Activated B cell treated with CpG ODN at 0.5 μM for 24 hours (primary cell): ENCODE data around the gene BMERB1. TPM values are rescaled to one million over a fixed set of nuclear protein-coding genes. Genes with fewer than 3 reads are reported as not detected.

Experiments
- ATAC-seq: fragments of 200-7000 bp; cut with Tn5 transposase; one replicate; pipeline ENCODE4 v1.10.0; 2021; ENCODE audit warnings: low read depth, mild to moderate bottlenecking, moderate library complexity
- CTCF ChIA-PET: fragments of 350-600 bp; sonication (Branson Sonifier 250); formaldehyde crosslinking; loops from one replicate; lab custom pipeline; 2021; ENCODE audit warnings: antibody characterized with exemption; lab: Charles Lee
- POLR2A ChIA-PET: fragments of 350-600 bp; sonication (Branson Sonifier 250); formaldehyde crosslinking; loops from one replicate; lab custom pipeline; 2021; ENCODE audit warnings: antibody characterized with exemption; lab: Charles Lee
- DNase-seq: peaks from one replicate; pipeline ENCODE4 v3.0.0; 2022
- H3K27ac Mint-ChIP-seq: one replicate; pipeline ENCODE4 v1.8.0; 2020; ENCODE audit warnings: mixed read lengths
- H3K27me3 Mint-ChIP-seq: one replicate; pipeline ENCODE4 v1.8.0; 2021; ENCODE audit warnings: mixed read lengths
- H3K36me3 Mint-ChIP-seq: one replicate; pipeline ENCODE4 v1.8.0; 2021; ENCODE audit warnings: low read depth, mixed read lengths
- H3K4me1 Mint-ChIP-seq: one replicate; pipeline ENCODE4 v1.8.0; 2021; ENCODE audit warnings: mixed read lengths
- H3K4me3 Mint-ChIP-seq: one replicate; pipeline ENCODE4 v1.8.0; 2020; ENCODE audit warnings: mild to moderate bottlenecking, mixed read lengths
- H3K9me3 Mint-ChIP-seq: one replicate; pipeline ENCODE4 v1.8.0; 2020; ENCODE audit warnings: mixed read lengths
- CTCF ChIP-seq: fragments of 200-600 bp; IDR thresholded peaks from one replicate; pipeline ENCODE4 v1.8.0; 2022; ENCODE audit warnings: antibody characterized with exemption, mild to moderate bottlenecking
- intact Hi-C: fragments of 100-400 bp; cut with micrococcal nuclease; formaldehyde crosslinking; loops from one replicate; pipeline ENCODE4 v1.15.1; 2024
- total RNA-seq: library from RNA; stranded (reverse); gene quantifications from 2 replicates; pipeline ENCODE4 v1.2.3, GENCODE V29; 2022

The BMERB1 gene
- total RNA-seq, 1 donor from 2014 or later: 7.1 TPM

- POLR2A ChIA-PET: no interaction called here
- H3K27ac Mint-ChIP-seq: no peak overlapping the region
Measured at GRCh38 chr16:15575293-15576049, 141.1 kb downstream of the BMERB1 start.

DNA sequence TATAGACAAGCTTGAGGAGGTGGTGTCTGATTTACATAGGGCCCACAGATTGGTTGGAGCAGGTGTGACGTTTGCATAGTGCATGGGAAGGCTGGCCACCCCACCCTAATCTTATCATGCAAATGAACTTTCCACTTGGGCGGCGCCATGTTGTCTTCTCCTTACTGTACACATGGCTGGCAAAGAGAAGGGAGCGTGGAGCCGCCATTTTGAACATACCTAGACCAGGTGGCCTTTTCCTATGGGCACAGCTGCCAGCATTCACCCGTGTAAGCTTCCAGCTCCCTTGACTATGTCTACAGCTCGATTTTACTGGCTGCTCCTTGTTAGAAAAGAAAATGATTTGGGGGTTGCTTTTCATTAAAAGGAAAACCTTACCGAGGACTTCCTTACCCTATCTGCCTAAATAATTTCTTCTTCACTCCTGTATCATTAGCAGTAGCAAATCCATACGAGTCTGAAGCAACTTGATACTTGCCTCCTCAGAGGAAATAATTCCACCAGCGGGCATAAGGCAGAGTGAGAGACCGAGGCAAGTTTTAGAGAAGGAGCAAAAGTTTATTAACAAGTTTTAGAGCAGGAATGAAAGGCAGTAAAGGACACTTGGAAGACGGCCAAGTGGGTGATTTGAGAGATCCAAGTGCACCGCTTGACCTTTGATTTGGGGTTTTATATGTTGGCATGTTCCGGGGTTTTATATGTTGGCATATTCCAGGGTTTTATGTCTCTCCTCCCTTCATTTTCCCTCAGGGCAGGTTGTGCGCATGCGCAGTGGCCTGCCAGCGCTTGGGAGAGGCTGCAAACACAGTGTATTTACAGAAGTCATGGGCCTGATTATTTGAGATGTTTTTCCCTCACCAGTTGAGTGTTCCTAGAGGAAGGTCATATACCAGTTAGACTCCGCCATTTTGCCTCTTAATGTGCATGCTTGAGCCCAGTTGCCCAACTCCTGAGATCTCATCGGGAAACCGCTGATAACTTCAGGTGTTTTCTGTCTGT, 142.9 kb downstream of the BMERB1 start:
- TF ChIP-seq CTCF: no peak
- CTCF ChIA-PET: no interaction called here
- no peaks in the 10 kb centered on the region for H3K27me3 Mint-ChIP-seq

More at GRCh38 chr16:15575293-15576049, 141.1 kb downstream of the BMERB1 start:
- no peaks in the 10 kb centered on the region for H3K27me3 Mint-ChIP-seq
- H3K9me3 Mint-ChIP-seq: peaks cover 16% of the 10 kb centered on the region
- TF ChIP-seq CTCF: no peak
- DNase-seq (no peak), ATAC-seq (no peak)
- intact Hi-C loops: no loop called here
- CTCF ChIA-PET: no interaction called here
- peaks cover 2% of the 10 kb centered on the region for H3K36me3 Mint-ChIP-seq
- peaks cover 10% of the 10 kb centered on the region for H3K4me1 Mint-ChIP-seq
- H3K4me3 Mint-ChIP-seq: no peak overlapping the region

GRCh38 chr16:15578824-15579223, 144.4 kb downstream of the BMERB1 start:
- no peak overlapping the region for H3K27ac Mint-ChIP-seq
- no peaks in the 10 kb centered on the region for H3K27me3 Mint-ChIP-seq
- peaks cover 4% of the 10 kb centered on the region for H3K4me1 Mint-ChIP-seq

More for the DNA sequence above, 142.9 kb downstream of the BMERB1 start:
- intact Hi-C loops: no loop called here
- no peak for ATAC-seq
- Mint-ChIP-seq H3K9me3 (peaks cover 15% of the 10 kb centered on the region), H3K36me3 (no peaks in the 10 kb centered on the region), H3K4me3 (no peak overlapping the region), H3K4me1 (peaks cover 10% of the 10 kb centered on the region), H3K27ac (no peak overlapping the region)
- no peak for DNase-seq
- POLR2A ChIA-PET: no interaction called here

GRCh38 chr16:15581127-15581815, 146.9 kb downstream of the BMERB1 start:
- no peak for ATAC-seq
- intact Hi-C loops: no loop called here
- H3K36me3 Mint-ChIP-seq: peaks cover 9% of the 10 kb centered on the region
- no peak for TF ChIP-seq CTCF
- no peaks in the 10 kb centered on the region for H3K27me3 Mint-ChIP-seq
- H3K4me3 Mint-ChIP-seq: no peak overlapping the region
- CTCF ChIA-PET: no interaction called here
- POLR2A ChIA-PET: interaction anchor here (1.3 kb wide), 1 partner anchor 9 kb away, joined by 5 read pairs; no protein-coding TSS in a partner anchor
- H3K27ac Mint-ChIP-seq: no peak overlapping the region
- H3K9me3 Mint-ChIP-seq: peaks cover 13% of the 10 kb centered on the region
- peaks cover 2% of the 10 kb centered on the region for H3K4me1 Mint-ChIP-seq
- no peak for DNase-seq

More at GRCh38 chr16:15578824-15579223, 144.4 kb downstream of the BMERB1 start:
- POLR2A ChIA-PET: no interaction called here
- no peaks in the 10 kb centered on the region for H3K36me3 Mint-ChIP-seq
- no peak for DNase-seq
- no peak for TF ChIP-seq CTCF
- intact Hi-C loops: no loop called here
- H3K4me3 Mint-ChIP-seq: no peak overlapping the region
- peaks cover 9% of the 10 kb centered on the region for H3K9me3 Mint-ChIP-seq
- no peak for ATAC-seq
- CTCF ChIA-PET: no interaction called here
